Measurements from ENCODE around the gene RTN4RL1.

The RTN4RL1 gene

GRCh38 chr17:1980665-1981250 lies 44.4 kb downstream of the RTN4RL1 start:
- no peak overlapping the region for H3K9ac ChIP-seq (ENCODE audit: low read length)
- peaks cover 4% of the 10 kb centered on the region for H3K27me3 ChIP-seq (ENCODE audit: insufficient read depth, low read length)
- no peaks in the 10 kb centered on the region for H3K9me2 ChIP-seq (ENCODE audit: low read depth, low read length)
- H3K4me1 ChIP-seq (ENCODE audit: insufficient read depth, low read length, severe bottlenecking): no peaks in the 10 kb centered on the region
- TF ChIP-seq CTCF (IDR thresholded peaks at IDR 0.05; ENCODE audit: low read length) (no peak), EZH2 (IDR thresholded peaks at IDR 0.05; ENCODE audit: borderline replicate concordance, low read length) (no peak)
- H3K4me2 ChIP-seq (ENCODE audit: low read length): no peak overlapping the region
- no peaks in the 10 kb centered on the region for H4K20me1 ChIP-seq (ENCODE audit: insufficient read depth, low read length)
- H3K4me3 ChIP-seq (ENCODE audit: low read depth, low read length, poor library complexity, severe bottlenecking): no peak overlapping the region
- no peaks in the 10 kb centered on the region for H3F3A ChIP-seq (ENCODE audit: insufficient read depth, low read length)
- no peaks in the 10 kb centered on the region for H3K79me2 ChIP-seq (ENCODE audit: insufficient read depth, low read length)
- no peak overlapping the region for H2AFZ ChIP-seq (ENCODE audit: low read length)
- H3K27ac ChIP-seq (ENCODE audit: low read depth, low read length, poor library complexity, severe bottlenecking): no peak overlapping the region
- no peaks in the 10 kb centered on the region for H3K36me3 ChIP-seq (ENCODE audit: insufficient read depth, low read length)
- no peaks in the 10 kb centered on the region for H3K9me3 ChIP-seq (ENCODE audit: low read length)

- Histone ChIP-seq H3K9me2 (ENCODE audit: low read depth, low read length) (no peaks in the 10 kb centered on the region), H4K20me1 (ENCODE audit: insufficient read depth, low read length) (no peaks in the 10 kb centered on the region), H3F3A (ENCODE audit: insufficient read depth, low read length) (no peaks in the 10 kb centered on the region), H3K4me2 (ENCODE audit: low read length) (no peak overlapping the region), H3K9ac (ENCODE audit: low read length) (no peak overlapping the region), H3K4me1 (ENCODE audit: insufficient read depth, low read length, severe bottlenecking) (no peaks in the 10 kb centered on the region), H3K27ac (ENCODE audit: low read depth, low read length, poor library complexity, severe bottlenecking) (no peak overlapping the region), H3K9me3 (ENCODE audit: low read length) (no peaks in the 10 kb centered on the region), H3K36me3 (ENCODE audit: insufficient read depth, low read length) (no peaks in the 10 kb centered on the region), H3K79me2 (ENCODE audit: insufficient read depth, low read length) (no peaks in the 10 kb centered on the region), H3K4me3 (ENCODE audit: low read depth, low read length, poor library complexity, severe bottlenecking) (no peak overlapping the region), H2AFZ (ENCODE audit: low read length) (no peak overlapping the region), H3K27me3 (ENCODE audit: insufficient read depth, low read length) (peaks cover 4% of the 10 kb centered on the region; the same call in 1 of the 2 replicates)
- no peak for TF ChIP-seq CTCF (IDR thresholded peaks at IDR 0.05; ENCODE audit: low read length)
- no peak for TF ChIP-seq EZH2 (IDR thresholded peaks at IDR 0.05; ENCODE audit: borderline replicate concordance, low read length)
Observed at GRCh38 chr17:1979182-1979985, 45.8 kb downstream of the RTN4RL1 start.

GRCh38 chr17:1978396-1978949 lies 46.7 kb downstream of the RTN4RL1 start:
- no peak overlapping the region for H3K4me3 ChIP-seq (ENCODE audit: low read depth, low read length, poor library complexity, severe bottlenecking)
- TF ChIP-seq EZH2 (IDR thresholded peaks at IDR 0.05; ENCODE audit: borderline replicate concordance, low read length) (no peak), CTCF (IDR thresholded peaks at IDR 0.05; ENCODE audit: low read length) (no peak)
- no peaks in the 10 kb centered on the region for H3K9me2 ChIP-seq (ENCODE audit: low read depth, low read length)
- H3K27me3 ChIP-seq (ENCODE audit: insufficient read depth, low read length): peaks cover 4% of the 10 kb centered on the region; the same call in 1 of the 2 replicates
- no peaks in the 10 kb centered on the region for H3K9me3 ChIP-seq (ENCODE audit: low read length)
- no peak overlapping the region for H2AFZ ChIP-seq (ENCODE audit: low read length)
- H3F3A ChIP-seq (ENCODE audit: insufficient read depth, low read length): no peaks in the 10 kb centered on the region
- no peaks in the 10 kb centered on the region for H3K36me3 ChIP-seq (ENCODE audit: insufficient read depth, low read length)
- no peak overlapping the region for H3K9ac ChIP-seq (ENCODE audit: low read length)
- H3K79me2 ChIP-seq (ENCODE audit: insufficient read depth, low read length): no peaks in the 10 kb centered on the region
- no peak overlapping the region for H3K27ac ChIP-seq (ENCODE audit: low read depth, low read length, poor library complexity, severe bottlenecking)
- no peaks in the 10 kb centered on the region for H3K4me1 ChIP-seq (ENCODE audit: insufficient read depth, low read length, severe bottlenecking)
- no peaks in the 10 kb centered on the region for H4K20me1 ChIP-seq (ENCODE audit: insufficient read depth, low read length)
- no peak overlapping the region for H3K4me2 ChIP-seq (ENCODE audit: low read length)

All from OCI-LY1 (cell line).